Measurements from ENCODE around the gene FAM118B. TPM values are rescaled to one million over a fixed set of nuclear protein-coding genes. Genes with fewer than 3 reads are reported as not detected.
A peak's percentile ranks its signal among the peaks of the same experiment; 100 is the strongest.

Gene FAM118B
- total and polyA plus RNA-seq, 2 of the 4 experiments (the other 2 are of a cell fraction): 20.0 to 27.2 TPM

- no peaks in the 10 kb centered on the region for H3K9me3 ChIP-seq (ENCODE audit: control insufficient read depth, insufficient read depth, low read length)
- H3K27me3 ChIP-seq (ENCODE audit: control insufficient read depth, insufficient read depth, low read length): no peaks in the 10 kb centered on the region
- no peak overlapping the region for H3K9ac ChIP-seq (ENCODE audit: low read depth, low read length)
- H3K56ac ChIP-seq (ENCODE audit: extremely low read depth, insufficient read depth, low read length): no peak overlapping the region
- no TSS peak for BruUV-seq (replicated peaks)
- CTCF ChIA-PET: interaction anchor here (0.6 to 3.4 kb wide), 9 partner anchors 8 to 172 kb away, joined by 3 to 35 read pairs (median 6); no protein-coding TSS in a partner anchor
- H3K4me3 ChIP-seq (ENCODE audit: insufficient read depth, low read depth, low read length): no peak overlapping the region
- no peak overlapping the region for H2AFZ ChIP-seq (replicated peaks; ENCODE audit: low read length, poor library complexity)
- H2BK20ac ChIP-seq (ENCODE audit: low read depth, low read length): no peak overlapping the region
- 100% methylated on average over 1 of the region's 14 CpGs; no CpG with 5 or more reads in 1 of the 2 experiments for WGBS, 2 experiments (ENCODE audit: extremely low coverage in 2 of 2, insufficient read length in 1 of 2)
- no peak overlapping the region for H3K27ac ChIP-seq (ENCODE audit: insufficient read depth, low read length)
- intact Hi-C loops (cut with micrococcal nuclease): loop anchor here (5.0 to 10.0 kb wide), 3 partner anchors 293 to 1183 kb away; no protein-coding TSS in a partner anchor
- DNase-seq (no peak), ATAC-seq (ENCODE audit: low read depth) (no peak)
- no peak overlapping the region for H2BK15ac ChIP-seq (ENCODE audit: low read depth, low read length)
- H3K9me1 ChIP-seq (ENCODE audit: insufficient read depth, low read length): no peaks in the 10 kb centered on the region
- 0 out of 2 replicates have a peak overlapping the region, but pooled peaks have one; percentile 27 for H2AK5ac ChIP-seq (ENCODE audit: low read depth, low read length)
- in situ Hi-C loops (cut with MboI; ENCODE audit: low sequenced_read_pairs): loop anchor here (10.0 to 25.0 kb wide), 3 partner anchors 103 to 1026 kb away; no protein-coding TSS in a partner anchor
- peaks cover 0 to 3% of the 10 kb centered on the region in 2 experiments; a peak in 1 of 4 replicates for H3K79me1 ChIP-seq (ENCODE audit: low read depth in 1 of 2, low read length in 2 of 2)
- no peak overlapping the region for H2BK5ac ChIP-seq (ENCODE audit: low read depth, low read length, poor library complexity, severe bottlenecking)
- dilution Hi-C loops (cut with HindIII; ENCODE audit: low sequenced_read_pairs, unreplicated experiment): no loop called here
- no peak overlapping the region for H4K5ac ChIP-seq (ENCODE audit: low read depth, low read length)
- no peak overlapping the region for H2BK120ac ChIP-seq (ENCODE audit: low read depth, low read length)
- POLR2A ChIA-PET (ENCODE audit: unreplicated experiment): no interaction called here
- H3K4me2 ChIP-seq (ENCODE audit: low read depth, low read length): no peak overlapping the region
- H3K23ac ChIP-seq (ENCODE audit: low read depth, low read length): no peak overlapping the region
- H3K18ac ChIP-seq (ENCODE audit: low read depth, low read length): no peak overlapping the region
- H3K4me1 ChIP-seq (ENCODE audit: control insufficient read depth, insufficient read depth, low read length): peaks cover 2% of the 10 kb centered on the region; the same call in 1 of the 2 replicates
- H3K14ac ChIP-seq (replicated peaks; ENCODE audit: low read depth, low read length): no peak overlapping the region
- TF ChIP-seq RFX5 (IDR thresholded peaks at IDR 0.05; ENCODE audit: low read depth, low read length): no peak
- no peak for TF ChIP-seq FOS (IDR thresholded peaks at IDR 0.05; ENCODE audit: low read depth, low read length)
- no peak for TF ChIP-seq CEBPB (IDR thresholded peaks at IDR 0.05; ENCODE audit: low read depth, low read length)
- no peak for TF ChIP-seq POLR2A (IDR thresholded peaks at IDR 0.05; ENCODE audit: low read depth, low read length)
- TF ChIP-seq CHD1 (IDR thresholded peaks at IDR 0.05; ENCODE audit: low read depth, low read length): no peak
- no peak for TF ChIP-seq CTCF (conservative IDR thresholded peaks at IDR 0.05; ENCODE audit: low read depth, low read length)
- TF ChIP-seq BHLHE40 (IDR thresholded peaks at IDR 0.05; ENCODE audit: low read depth, low read length): no peak
- TF ChIP-seq SMC3 (IDR thresholded peaks at IDR 0.05; ENCODE audit: low read depth, low read length): no peak
- no peak for TF ChIP-seq RCOR1 (IDR thresholded peaks at IDR 0.05; ENCODE audit: insufficient replicate concordance, low read length)
- no peak for TF ChIP-seq NFE2L2 (IDR thresholded peaks at IDR 0.05; ENCODE audit: low read depth, low read length)
- TF ChIP-seq USF2 (IDR thresholded peaks at IDR 0.05; ENCODE audit: low read depth, low read length): no peak
- H3K4ac ChIP-seq (ENCODE audit: low read depth, low read length): no peak overlapping the region
- H3K36me3 ChIP-seq (ENCODE audit: control insufficient read depth, insufficient read depth, low read length): peaks cover 4% of the 10 kb centered on the region; the same call in 1 of the 2 replicates
- no peak overlapping the region for H4K8ac ChIP-seq (ENCODE audit: low read depth in 2 of 2, low read length in 2 of 2)
- H4K91ac ChIP-seq (ENCODE audit: insufficient read depth, low read depth, low read length): no peak overlapping the region
- no peak overlapping the region for H2AK9ac ChIP-seq (replicated peaks; ENCODE audit: low read depth, low read length, poor library complexity)
- peaks cover 3% of the 10 kb centered on the region; the same call in 1 of the 2 replicates for H4K20me1 ChIP-seq (ENCODE audit: insufficient read depth, low read length)
Observed at GRCh38 chr11:126311401-126312291, 100.1 kb downstream of the FAM118B start.
